ENCODE measurements around the gene GNG2.

The GNG2 gene

DNA sequence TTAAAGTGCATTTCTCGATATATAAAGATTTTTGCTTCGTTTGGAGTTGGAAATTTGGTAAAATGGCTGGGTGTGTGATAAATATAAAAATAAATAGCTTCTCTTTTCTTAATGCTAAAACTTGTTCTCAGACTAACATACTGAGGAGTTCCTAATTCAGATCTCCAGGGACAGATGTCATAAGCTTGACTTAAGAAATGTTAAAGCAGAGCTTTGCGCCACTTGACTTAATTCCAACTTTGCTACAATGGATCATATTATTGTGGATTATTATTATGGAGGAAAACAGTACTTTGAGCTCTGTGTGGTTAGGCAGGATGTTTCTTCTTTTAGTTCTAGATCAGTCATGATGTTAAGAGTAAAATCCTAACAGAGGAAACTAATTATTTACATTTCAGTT lies 33.8 kb downstream of the GNG2 start:
- no peaks in the 10 kb centered on the region for H3K9me3 ChIP-seq (ENCODE audit: insufficient read depth, low read length, severe bottlenecking)
- no peak overlapping the region for H3K4me2 ChIP-seq (ENCODE audit: insufficient read depth, low read length)
- no peak overlapping the region for H2AFZ ChIP-seq (ENCODE audit: low read depth, low read length)
- H3K4me1 ChIP-seq (ENCODE audit: insufficient read depth, low read length) = no peaks in the 10 kb centered on the region
- no peak for ATAC-seq (ENCODE audit: insufficient read depth, low read depth)
- H3K4me3 ChIP-seq (ENCODE audit: low read depth in 1 of 2, low read length in 2 of 2) = no peak overlapping the region
- no peak for TF ChIP-seq EZH2 (IDR thresholded peaks at IDR 0.05; ENCODE audit: borderline replicate concordance, low read depth, low read length, severe bottlenecking)
- TF ChIP-seq, protein P1, sequence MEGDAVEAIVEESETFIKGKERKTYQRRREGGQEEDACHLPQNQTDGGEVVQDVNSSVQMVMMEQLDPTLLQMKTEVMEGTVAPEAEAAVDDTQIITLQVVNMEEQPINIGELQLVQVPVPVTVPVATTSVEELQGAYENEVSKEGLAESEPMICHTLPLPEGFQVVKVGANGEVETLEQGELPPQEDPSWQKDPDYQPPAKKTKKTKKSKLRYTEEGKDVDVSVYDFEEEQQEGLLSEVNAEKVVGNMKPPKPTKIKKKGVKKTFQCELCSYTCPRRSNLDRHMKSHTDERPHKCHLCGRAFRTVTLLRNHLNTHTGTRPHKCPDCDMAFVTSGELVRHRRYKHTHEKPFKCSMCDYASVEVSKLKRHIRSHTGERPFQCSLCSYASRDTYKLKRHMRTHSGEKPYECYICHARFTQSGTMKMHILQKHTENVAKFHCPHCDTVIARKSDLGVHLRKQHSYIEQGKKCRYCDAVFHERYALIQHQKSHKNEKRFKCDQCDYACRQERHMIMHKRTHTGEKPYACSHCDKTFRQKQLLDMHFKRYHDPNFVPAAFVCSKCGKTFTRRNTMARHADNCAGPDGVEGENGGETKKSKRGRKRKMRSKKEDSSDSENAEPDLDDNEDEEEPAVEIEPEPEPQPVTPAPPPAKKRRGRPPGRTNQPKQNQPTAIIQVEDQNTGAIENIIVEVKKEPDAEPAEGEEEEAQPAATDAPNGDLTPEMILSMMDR (IDR thresholded peaks at IDR 0.05; ENCODE audit: borderline replicate concordance, extremely low read depth, low read length, poor library complexity, severe bottlenecking) = no peak
- H3K36me3 ChIP-seq (ENCODE audit: insufficient read depth, low read length) = peaks cover 24% of the 10 kb centered on the region
- no peaks in the 10 kb centered on the region for H3K27me3 ChIP-seq (ENCODE audit: insufficient read depth, low read length, poor library complexity)
- DNase-seq = no peak
- H3K79me2 ChIP-seq (ENCODE audit: insufficient read depth, low read length) = peaks cover 94% of the 10 kb centered on the region
- peaks cover 4% of the 10 kb centered on the region; the same call in 1 of the 2 replicates for H4K20me1 ChIP-seq (ENCODE audit: insufficient read depth, low read length)
- H3K9ac ChIP-seq (ENCODE audit: low read depth, low read length) = no peak overlapping the region
- H3K27ac ChIP-seq (ENCODE audit: low read length) = no peak overlapping the region

DNA sequence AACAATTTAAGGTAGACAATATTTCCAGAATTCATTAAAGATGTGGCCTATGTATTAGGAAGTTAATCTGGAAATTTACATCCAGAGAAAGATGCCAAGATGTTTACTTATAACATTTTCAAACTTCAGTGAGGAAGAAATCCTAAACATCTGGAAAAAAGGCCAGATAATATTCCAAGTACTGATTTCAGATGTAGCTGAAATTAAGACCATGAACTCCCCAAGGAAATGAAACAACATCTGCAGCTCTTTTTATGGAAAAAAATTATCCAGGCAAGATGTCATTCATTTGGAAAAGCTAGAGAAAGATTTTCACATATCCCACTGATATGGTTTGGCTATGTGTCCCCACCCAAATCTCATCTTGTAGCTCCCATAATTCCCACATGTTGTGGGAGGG lies 35.0 kb downstream of the GNG2 start:
- Histone ChIP-seq H2AFZ (ENCODE audit: low read depth, low read length) (no peak overlapping the region), H3K27me3 (ENCODE audit: insufficient read depth, low read length, poor library complexity) (no peaks in the 10 kb centered on the region), H3K36me3 (ENCODE audit: insufficient read depth, low read length) (peaks cover 28% of the 10 kb centered on the region), H3K4me1 (ENCODE audit: insufficient read depth, low read length) (no peaks in the 10 kb centered on the region), H3K9ac (ENCODE audit: low read depth, low read length) (no peak overlapping the region), H3K9me3 (ENCODE audit: insufficient read depth, low read length, severe bottlenecking) (no peaks in the 10 kb centered on the region), H3K4me2 (ENCODE audit: insufficient read depth, low read length) (no peak overlapping the region), H3K4me3 (ENCODE audit: low read depth in 1 of 2, low read length in 2 of 2) (no peak overlapping the region), H3K79me2 (ENCODE audit: insufficient read depth, low read length) (peaks cover 93% of the 10 kb centered on the region), H4K20me1 (ENCODE audit: insufficient read depth, low read length) (peaks cover 4% of the 10 kb centered on the region; the same call in 1 of the 2 replicates), H3K27ac (ENCODE audit: low read length) (no peak overlapping the region)
- TF ChIP-seq, protein P1 (IDR thresholded peaks at IDR 0.05; ENCODE audit: borderline replicate concordance, extremely low read depth, low read length, poor library complexity, severe bottlenecking) = no peak
- no peak for TF ChIP-seq EZH2 (IDR thresholded peaks at IDR 0.05; ENCODE audit: borderline replicate concordance, low read depth, low read length, severe bottlenecking)
- ATAC-seq (ENCODE audit: insufficient read depth, low read depth) (no peak), DNase-seq (no peak)

DNA sequence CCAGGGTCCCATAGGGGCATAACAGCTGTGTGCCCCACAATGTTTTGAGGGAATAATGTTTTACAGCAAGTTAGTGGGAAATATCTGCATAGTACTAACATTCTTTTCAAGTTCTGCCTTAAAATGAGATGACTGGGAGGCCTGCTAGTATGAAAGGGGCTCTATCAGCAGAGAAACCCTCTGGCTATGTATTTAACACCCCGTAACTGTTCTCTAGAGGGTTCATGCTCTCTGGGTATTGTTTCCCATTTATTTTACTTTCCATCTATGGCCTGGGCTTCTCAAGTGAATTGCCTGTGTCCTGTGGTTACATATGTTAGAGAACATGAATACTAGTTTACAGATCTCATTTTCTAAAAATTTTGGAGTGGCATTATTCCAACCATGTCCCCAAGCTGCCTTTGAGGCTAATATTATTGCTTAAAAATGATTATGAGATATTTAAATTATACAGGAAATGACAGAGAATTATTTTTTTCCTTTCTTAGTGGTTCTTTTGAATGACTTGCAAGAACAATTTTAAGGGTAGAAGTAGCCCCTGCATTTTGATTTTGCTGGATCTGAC lies 37.5 kb downstream of the GNG2 start:
- DNase-seq (no peak), ATAC-seq (ENCODE audit: insufficient read depth, low read depth) (no peak)
- no peak for TF ChIP-seq EZH2 (IDR thresholded peaks at IDR 0.05; ENCODE audit: borderline replicate concordance, low read depth, low read length, severe bottlenecking)
- TF ChIP-seq, protein P1 (IDR thresholded peaks at IDR 0.05; ENCODE audit: borderline replicate concordance, extremely low read depth, low read length, poor library complexity, severe bottlenecking) = no peak
- no peak overlapping the region for H3K9ac ChIP-seq (ENCODE audit: low read depth, low read length)
- no peak overlapping the region for H2AFZ ChIP-seq (ENCODE audit: low read depth, low read length)
- H3K9me3 ChIP-seq (ENCODE audit: insufficient read depth, low read length, severe bottlenecking) = no peaks in the 10 kb centered on the region
- H3K4me3 ChIP-seq (ENCODE audit: low read depth in 1 of 2, low read length in 2 of 2) = no peak overlapping the region
- no peaks in the 10 kb centered on the region for H3K4me1 ChIP-seq (ENCODE audit: insufficient read depth, low read length)
- peaks cover 22% of the 10 kb centered on the region for H3K36me3 ChIP-seq (ENCODE audit: insufficient read depth, low read length)
- H3K27me3 ChIP-seq (ENCODE audit: insufficient read depth, low read length, poor library complexity) = no peaks in the 10 kb centered on the region
- H4K20me1 ChIP-seq (ENCODE audit: insufficient read depth, low read length) = peaks cover 3% of the 10 kb centered on the region; the same call in 1 of the 2 replicates
- no peak overlapping the region for H3K27ac ChIP-seq (ENCODE audit: low read length)
- no peak overlapping the region for H3K4me2 ChIP-seq (ENCODE audit: insufficient read depth, low read length)
- peaks cover 91% of the 10 kb centered on the region for H3K79me2 ChIP-seq (ENCODE audit: insufficient read depth, low read length)
